Duodenal mucosa (tissue), 2 donors: ENCODE data around the gene S100A13.

Source experiments
- H3K27ac ChIP-seq: one replicate; pipeline ENCODE4 v1.7.0; 2013; ENCODE audit warnings: low read depth, low read length
- H3K27me3 ChIP-seq, 2 donors: one replicate each; pipeline ENCODE4 v1.7.0; 2013; ENCODE audit warnings: low read length in 2 of 2, control low read depth in 1 of 2; ENCODE audit not compliant: insufficient read depth in 2 of 2, control insufficient read depth in 1 of 2
- H3K36me3 ChIP-seq, 2 donors: one replicate each; pipeline ENCODE4 v1.7.0; 2013; ENCODE audit warnings: low read length in 2 of 2, control low read depth in 1 of 2; ENCODE audit not compliant: insufficient read depth in 2 of 2, control insufficient read depth in 1 of 2
- H3K4me1 ChIP-seq, 2 donors: one replicate each; pipeline ENCODE4 v1.7.0; 2013; ENCODE audit warnings: low read length in 2 of 2, control low read depth in 1 of 2; ENCODE audit not compliant: insufficient read depth in 2 of 2, control insufficient read depth in 1 of 2
- H3K4me3 ChIP-seq, 2 donors: one replicate each; pipeline ENCODE4 v1.7.0; 2013; ENCODE audit warnings: low read length in 2 of 2, low read depth in 1 of 2
- H3K9ac ChIP-seq, 2 donors: one replicate each; pipeline ENCODE4 v1.7.0; 2013; ENCODE audit warnings: low read length in 2 of 2, low read depth in 1 of 2
- H3K9me3 ChIP-seq, 2 donors: one replicate each; pipeline ENCODE4 v1.7.0; 2013; ENCODE audit warnings: low read length in 2 of 2, control low read depth in 1 of 2; ENCODE audit not compliant: control insufficient read depth in 1 of 2

S100A13 gene

DNA sequence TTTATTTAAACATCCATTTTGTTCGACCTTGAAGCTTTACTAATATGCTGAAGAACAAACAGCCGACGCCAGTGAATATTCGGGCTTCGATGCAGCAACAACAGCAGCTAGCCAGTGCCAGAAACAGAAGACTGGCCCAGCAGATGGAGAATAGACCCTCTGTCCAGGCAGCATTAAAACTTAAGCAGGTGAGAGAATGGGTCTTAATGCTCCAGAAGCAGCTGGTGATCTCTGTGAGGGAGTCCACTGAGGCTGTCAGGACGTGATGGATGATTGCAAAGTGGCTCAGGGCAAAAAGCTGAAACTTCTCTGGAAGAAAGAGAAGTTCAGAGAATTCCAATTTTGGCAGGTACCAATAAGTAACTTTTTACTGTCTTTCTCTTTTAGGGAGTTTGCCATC, 11.0 kb upstream of the S100A13 start:
- peaks cover 28 to 33% of the 10 kb centered on the region in 2 donors for H3K4me1 ChIP-seq
- peaks cover 54 to 70% of the 10 kb centered on the region in 2 donors for H3K36me3 ChIP-seq
- no peaks in the 10 kb centered on the region for H3K9me3 ChIP-seq
- no peaks in the 10 kb centered on the region for H3K27me3 ChIP-seq
- no peak overlapping the region for H3K4me3 ChIP-seq
- H3K27ac ChIP-seq, result no peak overlapping the region
- H3K9ac ChIP-seq, result no peak overlapping the region

DNA sequence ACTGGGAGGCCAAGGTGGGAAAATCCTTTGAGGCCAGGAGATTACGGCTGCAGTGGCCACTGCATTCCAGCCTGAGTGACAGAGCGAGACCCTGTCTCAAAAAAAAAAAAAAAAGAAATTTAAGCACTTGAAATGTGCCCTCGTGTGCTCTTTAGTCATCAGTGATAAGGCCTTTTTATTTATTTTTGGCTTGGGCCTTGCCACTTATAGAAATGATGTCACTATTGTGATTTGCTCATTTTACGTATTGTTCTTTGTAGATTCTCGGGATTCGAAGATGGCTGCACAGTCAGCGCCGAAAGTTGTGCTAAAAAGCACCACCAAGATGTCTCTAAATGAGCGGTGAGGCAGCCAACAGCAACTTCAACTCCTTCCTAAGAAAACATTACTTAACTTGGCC, 9.0 kb upstream of the S100A13 start:
- Histone ChIP-seq H3K36me3 (peaks cover 34 to 50% of the 10 kb centered on the region in 2 donors), H3K27ac (no peak overlapping the region), H3K4me1 (peaks cover 32 to 35% of the 10 kb centered on the region in 2 donors), H3K27me3 (no peaks in the 10 kb centered on the region), H3K4me3 (no peak overlapping the region), H3K9me3 (no peaks in the 10 kb centered on the region), H3K9ac (no peak overlapping the region)

DNA sequence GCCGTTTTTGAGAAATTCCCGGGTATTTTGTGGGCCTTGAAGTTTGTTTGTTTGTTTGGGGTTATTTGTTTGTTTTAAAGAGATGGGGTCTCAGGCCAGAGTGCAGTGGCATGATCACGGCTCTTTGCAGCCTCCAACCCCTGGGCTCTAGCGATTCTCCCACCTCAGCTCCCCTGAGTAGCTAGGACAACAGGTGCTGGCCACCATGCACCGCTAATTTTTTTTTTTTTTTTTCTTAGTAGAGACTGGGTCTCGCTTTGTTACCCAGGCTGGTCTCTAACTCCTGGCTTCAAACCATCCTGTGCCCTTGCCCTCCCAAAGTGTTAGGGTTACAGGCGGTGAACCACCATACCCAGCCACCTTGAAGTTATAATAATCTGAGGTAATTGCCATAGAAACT, 8.6 kb upstream of the S100A13 start:
- H3K4me3 ChIP-seq, result no peak overlapping the region
- no peak overlapping the region for H3K9ac ChIP-seq
- H3K27ac ChIP-seq, result no peak overlapping the region
- H3K9me3 ChIP-seq, result no peaks in the 10 kb centered on the region
- peaks cover 37 to 39% of the 10 kb centered on the region in 2 donors for H3K4me1 ChIP-seq
- peaks cover 30 to 46% of the 10 kb centered on the region in 2 donors for H3K36me3 ChIP-seq
- H3K27me3 ChIP-seq, result no peaks in the 10 kb centered on the region

DNA sequence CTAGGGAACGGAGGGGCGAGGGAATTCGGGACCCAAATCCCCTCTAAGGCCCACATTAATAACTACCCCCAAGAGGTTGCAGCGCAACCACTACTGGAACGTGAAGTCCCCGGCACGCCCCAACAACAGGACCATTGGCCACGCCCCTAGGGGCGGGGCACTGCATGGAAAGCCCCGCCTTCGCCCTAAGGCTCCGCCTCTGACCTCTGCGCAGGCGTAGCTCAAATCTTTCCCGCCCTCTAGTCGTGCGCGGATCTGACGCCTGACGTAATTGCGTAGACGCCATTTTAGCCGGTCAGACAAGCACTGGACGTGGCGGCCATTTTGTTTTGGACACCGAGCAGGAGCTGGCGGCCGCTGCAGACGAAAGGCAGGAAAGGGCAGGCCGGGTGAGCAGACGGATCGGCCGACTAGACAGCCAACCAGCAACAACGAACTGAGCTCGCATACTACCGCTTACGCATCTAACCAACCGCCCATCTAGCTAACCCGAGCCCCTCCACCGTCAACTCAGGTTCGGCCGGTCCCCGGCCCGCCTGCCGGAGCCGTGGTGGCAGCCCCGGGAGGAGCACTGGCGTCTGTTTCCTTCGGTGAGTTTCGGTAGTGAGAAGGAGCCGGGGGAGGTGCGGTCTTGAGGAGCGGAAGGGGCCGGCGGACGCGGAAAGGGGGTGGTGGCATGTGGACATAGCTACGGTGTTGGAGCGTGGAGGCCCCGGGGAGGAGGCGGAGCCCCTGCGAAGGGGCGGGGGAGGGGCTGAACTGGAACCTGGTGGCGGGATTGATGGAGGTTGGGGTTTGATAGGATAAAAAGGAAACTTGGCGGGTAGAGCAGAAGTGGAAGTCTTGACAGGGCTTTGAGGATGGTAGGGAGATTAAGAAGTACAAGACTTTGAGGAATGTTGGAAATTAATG, 6.7 kb upstream of the S100A13 start, which contains the start of gene CHTOP:
CHTOP (plus strand) TSS at position 313 of the 912 bp plus-strand sequence. CDS start 2,523 bp downstream, outside the sequence.
- peaks cover 42 to 43% of the 10 kb centered on the region in 2 donors for H3K4me1 ChIP-seq
- H3K27me3 ChIP-seq, result no peaks in the 10 kb centered on the region
- H3K4me3 ChIP-seq, result peak within 1 kb of the TSS; percentile 94 to 98
- H3K9ac ChIP-seq, result peak within 1 kb of the TSS; percentile 100
- H3K27ac ChIP-seq, result peak within 1 kb of the TSS; percentile 100
- H3K36me3 ChIP-seq, result peaks cover 21 to 29% of the 10 kb centered on the region in 2 donors
- H3K9me3 ChIP-seq, result no peaks in the 10 kb centered on the region

DNA sequence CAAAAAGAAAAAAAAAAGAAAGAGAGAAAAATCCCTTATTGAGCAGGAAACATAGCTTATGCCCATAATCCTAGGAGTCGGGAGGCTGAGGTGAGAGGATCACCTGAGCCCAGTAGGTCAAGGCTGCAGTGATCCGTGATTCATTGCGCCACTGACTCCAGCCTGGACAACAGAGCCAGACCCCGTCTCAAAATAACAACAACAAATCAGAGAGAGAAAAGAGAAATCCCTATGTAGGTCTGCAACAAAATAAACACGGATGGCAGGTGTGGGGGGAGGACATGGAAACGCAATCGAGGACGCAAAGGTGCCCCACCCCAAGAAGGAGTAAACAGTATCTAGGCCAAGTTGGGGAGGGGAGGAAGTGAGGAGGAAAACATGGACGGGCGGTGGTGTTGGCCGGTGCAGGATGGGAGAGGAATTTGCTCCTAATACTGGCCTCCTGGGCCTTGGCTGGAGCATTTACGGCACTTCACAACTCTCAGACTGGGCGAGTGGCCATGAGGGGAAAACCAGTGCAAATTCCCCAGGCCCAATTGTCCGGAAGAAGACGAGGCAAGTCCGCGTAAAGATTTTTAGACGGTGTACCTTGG, 6.0 kb upstream of the S100A13 start:
- no peaks in the 10 kb centered on the region for H3K27me3 ChIP-seq
- peaks cover 40 to 42% of the 10 kb centered on the region in 2 donors for H3K4me1 ChIP-seq
- H3K27ac ChIP-seq, result peak overlapping the region; percentile 100
- H3K9me3 ChIP-seq, result no peaks in the 10 kb centered on the region
- peaks cover 15 to 22% of the 10 kb centered on the region in 2 donors for H3K36me3 ChIP-seq
- peak overlapping the region; percentile 100 for H3K9ac ChIP-seq
- peak overlapping the region; percentile 49 to 98 for H3K4me3 ChIP-seq

DNA sequence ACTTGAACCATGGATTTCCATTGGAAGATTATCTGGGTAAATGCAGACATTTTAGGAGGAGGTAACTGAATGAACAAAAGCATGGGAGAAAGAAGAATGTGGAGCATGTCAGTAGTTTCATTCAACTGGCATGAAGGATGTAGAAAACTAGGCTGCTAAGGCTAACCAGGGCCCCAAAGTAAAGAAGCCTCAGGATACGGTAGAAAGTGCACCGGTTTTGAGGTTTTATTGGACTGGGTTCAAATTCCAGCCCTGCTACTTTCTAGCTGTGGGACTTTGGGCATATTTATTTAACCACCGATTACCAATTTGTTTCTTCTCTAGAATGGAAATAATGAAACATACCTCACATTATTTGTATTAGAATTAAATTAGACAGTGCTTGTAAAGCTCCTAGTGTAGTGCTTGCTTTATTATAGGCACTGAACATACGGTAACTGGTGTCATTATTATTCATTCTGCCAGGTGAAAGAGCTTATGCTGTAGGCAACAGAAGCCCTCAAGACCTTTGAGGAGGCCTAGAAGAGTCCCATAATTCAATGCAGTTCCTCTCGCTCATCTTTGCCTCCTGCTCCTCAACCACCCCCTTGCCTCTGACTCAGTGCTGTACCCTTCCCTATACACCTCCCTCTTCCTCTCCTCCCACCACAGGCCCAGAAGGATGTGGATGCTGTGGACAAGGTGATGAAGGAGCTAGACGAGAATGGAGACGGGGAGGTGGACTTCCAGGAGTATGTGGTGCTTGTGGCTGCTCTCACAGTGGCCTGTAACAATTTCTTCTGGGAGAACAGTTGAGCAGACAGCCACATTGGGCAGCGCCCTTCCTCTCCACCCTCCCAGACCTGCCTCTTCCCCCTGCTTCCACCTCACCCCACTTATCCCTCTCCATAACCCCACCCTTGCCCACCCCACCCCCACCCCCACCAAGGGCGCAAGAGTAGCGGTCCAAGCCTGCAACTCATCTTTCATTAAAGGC, 4.0 kb upstream of the S100A13 start:
- Histone ChIP-seq H3K36me3 (peaks cover under 1 to 2% of the 10 kb centered on the region in 2 donors), H3K27ac (peak overlapping the region; percentile 5), H3K4me1 (peaks cover 36 to 38% of the 10 kb centered on the region in 2 donors), H3K9me3 (no peaks in the 10 kb centered on the region), H3K4me3 (peak overlapping the region in 1 of 2 donors; percentile 32), H3K9ac (no peak overlapping the region), H3K27me3 (no peaks in the 10 kb centered on the region)

DNA sequence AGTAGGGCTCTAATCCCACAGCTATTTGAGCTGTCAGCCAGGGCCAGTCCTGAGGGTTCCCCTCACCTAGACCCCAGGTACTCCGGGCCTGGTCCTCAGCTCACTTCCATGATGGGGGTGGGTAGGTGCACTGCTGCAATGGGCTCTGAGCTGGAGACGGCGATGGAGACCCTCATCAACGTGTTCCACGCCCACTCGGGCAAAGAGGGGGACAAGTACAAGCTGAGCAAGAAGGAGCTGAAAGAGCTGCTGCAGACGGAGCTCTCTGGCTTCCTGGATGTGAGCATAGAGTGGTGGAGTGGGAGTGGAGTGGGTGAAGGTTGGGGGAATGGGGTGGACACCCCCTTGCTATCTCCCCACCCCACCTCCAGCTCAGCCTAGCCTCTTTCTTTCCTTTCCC, 3.1 kb upstream of the S100A13 start:
- H3K9ac ChIP-seq, result no peak overlapping the region
- H3K9me3 ChIP-seq, result no peaks in the 10 kb centered on the region
- no peaks in the 10 kb centered on the region for H3K27me3 ChIP-seq
- H3K4me3 ChIP-seq, result no peak overlapping the region
- H3K4me1 ChIP-seq, result peaks cover 34 to 35% of the 10 kb centered on the region in 2 donors
- no peak overlapping the region for H3K27ac ChIP-seq
- no peaks in the 10 kb centered on the region for H3K36me3 ChIP-seq

DNA sequence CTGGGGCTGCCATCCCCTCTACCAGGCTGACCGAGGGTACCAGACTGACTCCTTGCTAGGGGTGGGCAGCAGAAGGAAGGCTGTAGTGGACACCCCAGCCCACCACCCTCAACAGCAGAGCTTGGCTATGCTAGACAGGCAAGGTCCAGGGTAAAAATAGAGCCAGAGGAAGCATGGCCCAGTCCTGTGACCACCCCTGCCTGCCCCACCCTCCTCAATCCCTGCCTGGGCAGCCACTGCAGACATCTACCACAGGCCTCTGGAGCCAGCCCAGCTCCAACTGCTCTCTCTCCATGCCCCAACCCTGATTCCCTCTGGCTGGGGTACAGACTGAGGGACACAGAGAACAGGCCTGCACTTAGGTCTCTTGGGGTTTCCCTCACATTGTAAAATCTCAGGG, 2.7 kb upstream of the S100A13 start:
- H3K36me3 ChIP-seq, result no peaks in the 10 kb centered on the region
- H3K27me3 ChIP-seq, result no peaks in the 10 kb centered on the region
- no peak overlapping the region for H3K27ac ChIP-seq
- H3K9ac ChIP-seq, result no peak overlapping the region
- no peak overlapping the region for H3K4me3 ChIP-seq
- no peaks in the 10 kb centered on the region for H3K9me3 ChIP-seq
- H3K4me1 ChIP-seq, result peaks cover 31 to 34% of the 10 kb centered on the region in 2 donors

DNA sequence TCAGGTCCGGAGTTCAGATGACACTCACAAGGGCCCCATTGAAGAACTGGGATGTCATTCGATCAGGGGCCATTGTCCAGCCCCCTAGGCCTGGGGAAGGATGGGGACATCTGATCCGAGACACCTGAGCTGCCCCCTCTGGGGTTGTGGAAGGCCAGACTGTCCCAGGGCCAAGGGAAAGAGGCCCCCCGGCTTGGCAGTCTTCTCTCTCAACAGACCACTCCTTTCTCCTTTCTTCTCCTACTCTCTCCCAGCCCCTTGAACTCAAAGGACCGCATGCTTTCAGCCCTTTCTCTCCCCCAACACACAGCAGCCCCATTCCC, 2.0 kb upstream of the S100A13 start:
- H3K27me3 ChIP-seq, result no peaks in the 10 kb centered on the region
- H3K27ac ChIP-seq, result no peak overlapping the region
- H3K4me1 ChIP-seq, result peaks cover 30 to 34% of the 10 kb centered on the region in 2 donors
- no peak overlapping the region for H3K9ac ChIP-seq
- H3K4me3 ChIP-seq, result no peak overlapping the region
- H3K36me3 ChIP-seq, result no peaks in the 10 kb centered on the region
- H3K9me3 ChIP-seq, result no peaks in the 10 kb centered on the region
